HG03460 (cell line): ENCODE results near the gene TAS2R38.
A peak's percentile ranks its signal among the peaks of the same experiment; 100 is the strongest.

ENCODE experiments used
- ATAC-seq: cut with Tn5 transposase; IDR thresholded peaks from one replicate; pipeline ENCODE4 v1.9.1; 2021; ENCODE audit not compliant: unreplicated experiment

TAS2R38 gene

GRCh38 chr7:141976524-141977245, 3.1 kb upstream of the TAS2R38 start:
- no peak for ATAC-seq

DNA sequence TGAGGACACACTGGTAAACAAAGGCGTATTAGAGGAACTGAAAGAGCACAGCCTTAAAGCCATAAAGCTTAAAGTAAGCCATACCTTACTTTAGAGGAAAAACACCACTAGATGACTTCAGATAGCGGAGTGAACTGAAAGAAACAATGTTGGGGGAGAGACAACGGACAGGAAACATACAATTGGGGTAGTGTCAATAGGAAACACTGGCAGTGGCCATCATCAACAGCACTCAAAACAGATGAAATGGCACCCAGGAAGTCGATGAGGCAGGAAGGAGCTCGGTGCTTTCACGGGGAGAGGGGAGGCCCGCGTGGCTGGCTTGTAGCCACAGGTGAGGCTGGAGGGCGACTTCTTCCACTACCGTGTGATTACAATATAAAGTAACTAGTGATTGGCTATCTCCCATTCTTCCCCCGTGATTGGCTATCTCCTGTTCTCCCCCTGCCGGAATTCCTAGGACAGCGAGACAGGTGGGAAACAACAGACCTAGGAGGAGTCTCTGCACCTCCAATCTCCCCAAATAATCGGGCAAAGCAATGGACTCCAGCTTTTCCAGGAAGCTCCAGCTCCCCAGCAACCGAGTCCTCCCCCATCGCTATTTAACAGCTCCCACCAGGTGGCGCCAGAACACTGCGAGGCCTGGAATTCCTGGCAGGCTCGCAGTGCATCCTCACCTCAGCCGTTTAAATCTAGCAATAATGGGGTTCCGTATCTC, 2.4 kb upstream of the TAS2R38 start:
- ATAC-seq, result peak; percentile 77

- no peak for ATAC-seq
These were observed 1.3 kb upstream of the TAS2R38 start for GRCh38 chr7:141974831-141975230.

DNA sequence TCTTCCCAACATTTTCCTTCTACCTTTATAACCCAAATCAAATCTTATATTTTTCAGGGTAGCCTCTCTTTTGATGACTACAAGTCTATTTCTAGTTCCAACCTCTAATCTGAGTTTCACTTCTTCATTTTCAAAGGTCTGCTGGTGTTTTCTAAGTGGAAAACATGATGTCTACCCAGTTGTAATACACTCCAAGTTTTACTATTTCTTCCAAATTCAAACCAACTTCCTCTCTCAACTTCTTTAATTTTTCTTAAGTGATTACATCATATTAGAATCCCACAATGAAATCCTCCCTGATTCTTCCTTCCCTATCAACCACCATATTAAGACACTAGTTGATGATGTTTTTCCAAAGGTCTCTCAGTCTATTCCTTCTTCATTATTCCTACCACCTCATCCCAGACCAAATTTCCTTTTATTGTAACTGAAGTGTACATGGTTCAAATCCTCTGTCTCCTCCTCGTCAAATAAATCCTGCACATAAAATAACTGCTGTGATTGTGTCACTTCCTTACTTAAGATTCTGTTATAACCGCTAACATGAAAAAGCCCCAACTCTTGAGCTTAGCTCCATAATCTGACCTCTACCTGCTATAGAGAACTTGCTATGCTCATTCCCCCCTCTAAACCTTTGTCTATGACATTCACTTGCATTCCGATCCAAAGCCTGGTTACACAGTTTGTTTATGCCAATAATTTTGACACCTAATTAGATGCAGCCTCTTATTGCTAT, 12.7 kb downstream of the TAS2R38 start:
- peak; percentile 80 for ATAC-seq

DNA sequence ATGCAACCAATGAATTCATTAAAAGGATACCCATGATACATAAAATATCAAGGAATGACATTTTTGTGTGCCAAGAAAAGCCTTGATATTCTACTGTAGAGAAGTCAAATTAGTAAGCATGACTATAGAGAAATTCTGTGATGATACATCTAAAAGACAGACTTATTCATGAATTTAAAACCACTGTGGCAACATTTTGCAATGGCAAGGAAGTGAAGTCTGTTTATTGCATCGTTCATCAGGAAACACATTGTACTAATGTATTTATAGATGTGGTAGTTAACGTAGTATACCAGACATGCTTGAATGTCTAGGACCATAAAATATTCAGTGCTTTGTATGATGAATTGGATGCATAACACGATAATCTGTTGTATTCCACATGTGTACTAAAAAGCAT, 17.5 kb downstream of the TAS2R38 start:
- ATAC-seq, result no peak

DNA sequence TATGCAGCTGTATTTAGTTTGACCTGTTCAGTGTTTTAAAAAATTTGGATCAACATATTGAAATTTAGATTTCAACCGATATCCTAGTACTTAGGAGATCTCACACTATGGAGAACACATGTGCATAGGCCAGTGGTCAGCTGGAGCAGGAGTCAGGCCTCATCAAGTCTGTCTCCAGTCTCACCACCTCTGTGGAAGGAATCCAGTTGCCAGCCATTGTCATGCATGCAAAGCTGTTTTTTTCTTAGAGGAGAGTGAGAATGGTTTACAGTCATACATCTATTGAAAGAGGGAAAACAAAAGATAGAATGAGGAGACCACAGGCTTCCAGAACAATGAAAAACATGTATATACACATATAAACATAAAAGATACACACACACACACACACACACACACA, 19.2 kb downstream of the TAS2R38 start:
- ATAC-seq, result no peak

DNA sequence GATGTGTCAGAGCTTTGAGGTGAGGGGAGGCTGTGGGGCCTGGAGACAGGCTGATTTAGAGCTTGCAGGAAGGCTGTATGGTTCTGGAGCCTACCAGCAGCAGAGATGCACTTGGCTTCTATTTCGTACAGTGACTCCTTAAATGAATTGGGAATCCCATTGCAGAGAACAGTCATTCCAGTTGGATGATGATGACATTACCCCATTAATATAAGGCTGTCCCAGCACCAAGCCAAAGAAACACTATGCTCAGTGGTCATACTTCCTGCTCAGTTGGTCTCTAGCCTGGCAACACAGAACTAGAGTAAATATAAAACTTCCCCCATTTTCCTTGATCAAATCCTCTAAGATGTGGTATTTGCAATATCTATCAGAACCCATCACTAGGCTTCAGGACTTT, 21.1 kb downstream of the TAS2R38 start:
- no peak for ATAC-seq

DNA sequence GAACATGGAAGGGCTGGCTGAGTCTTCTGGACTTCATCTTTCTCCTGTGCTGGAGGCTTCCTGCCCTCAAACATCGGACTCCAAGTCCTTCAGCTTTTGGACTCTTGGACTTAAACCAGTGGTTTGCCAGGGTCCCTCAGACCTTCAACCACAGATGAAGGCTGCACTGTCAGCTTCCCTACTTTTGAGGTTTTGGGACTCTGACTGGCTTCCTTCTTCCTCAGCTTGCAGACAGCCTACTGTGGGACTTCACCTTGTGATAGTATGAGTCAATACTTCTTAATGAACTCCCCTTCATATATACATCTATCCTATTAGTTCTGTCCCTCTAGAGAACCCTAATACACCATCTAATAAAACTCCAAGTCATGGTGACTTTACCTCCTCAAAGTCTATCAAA, 22.8 kb downstream of the TAS2R38 start:
- ATAC-seq, result no peak

DNA sequence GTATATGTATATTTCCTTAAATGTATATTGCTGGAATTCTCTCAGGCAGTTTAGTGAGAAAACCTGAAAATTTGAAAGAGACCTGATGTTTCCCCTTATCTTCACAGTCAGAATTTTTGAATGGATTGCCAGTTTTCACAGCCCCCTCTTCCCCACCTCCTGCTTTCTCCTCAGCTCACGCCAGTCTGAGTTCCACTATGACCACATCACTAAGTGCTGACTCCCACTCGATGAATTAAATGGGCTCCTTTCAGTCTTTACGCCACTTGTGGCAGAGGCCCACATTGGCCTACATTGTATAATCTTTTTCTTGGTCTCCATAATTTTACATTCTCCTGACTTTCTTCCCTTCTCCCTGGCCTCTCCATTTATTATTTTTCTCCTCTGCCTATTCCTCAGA, 23.7 kb downstream of the TAS2R38 start:
- ATAC-seq, result no peak

GRCh38 chr7:141949451-141949850, 24.1 kb downstream of the TAS2R38 start:
- no peak for ATAC-seq

- no peak for ATAC-seq
These were observed 24.6 kb downstream of the TAS2R38 start for GRCh38 chr7:141949021-141949420.

DNA sequence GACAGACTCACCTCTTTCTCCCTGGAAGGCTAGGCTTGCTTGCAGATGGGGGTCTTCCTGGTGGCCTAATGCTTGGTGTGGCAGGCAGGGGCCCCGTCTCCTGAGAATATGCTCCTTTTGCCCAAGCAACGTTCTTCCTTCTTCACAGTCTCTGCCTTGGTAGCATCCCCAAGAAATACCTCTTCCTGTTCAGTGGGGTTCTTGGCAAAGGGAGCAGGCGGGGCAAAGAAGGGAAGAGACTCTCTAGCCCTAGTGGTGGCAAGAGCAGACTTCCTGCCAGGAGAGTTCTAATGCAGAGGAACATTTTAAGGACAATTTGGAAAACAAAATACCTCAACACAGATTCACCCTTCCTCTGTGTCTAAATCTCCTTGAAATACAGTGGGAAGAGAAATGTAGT, 26.8 kb downstream of the TAS2R38 start, which contains the start of gene CLEC5A:
CLEC5A (minus strand) TSS at position 179 of the 400 bp plus-strand sequence. CDS start 682 bp downstream, outside the sequence.
- ATAC-seq, result no peak

GRCh38 chr7:141945356-141945755, 28.2 kb downstream of the TAS2R38 start:
- no peak for ATAC-seq

DNA sequence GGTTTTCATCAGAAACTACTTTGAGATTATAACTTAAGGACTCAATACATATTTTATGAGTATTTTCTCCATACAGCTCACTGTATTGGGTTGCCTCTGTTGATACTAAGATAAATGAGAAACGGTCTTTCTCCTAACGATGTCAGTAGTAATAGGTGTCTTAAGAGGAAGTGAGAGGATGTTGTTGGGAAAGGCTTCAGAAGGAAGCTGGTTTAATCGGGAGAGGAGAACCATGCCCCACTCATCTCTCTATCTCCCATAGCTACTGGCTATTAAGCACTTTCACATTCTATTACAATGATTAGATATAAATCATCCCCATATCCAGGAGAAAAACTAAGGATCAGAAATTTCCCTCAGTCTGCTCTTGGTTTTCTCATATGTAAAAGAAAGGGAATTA, 28.8 kb downstream of the TAS2R38 start:
- no peak for ATAC-seq

- ATAC-seq, result no peak
These were observed 29.7 kb downstream of the TAS2R38 start for GRCh38 chr7:141943846-141944245.

- no peak for ATAC-seq
These were observed 32.5 kb downstream of the TAS2R38 start for GRCh38 chr7:141941075-141941474.

- no peak for ATAC-seq
These were observed 43.4 kb downstream of the TAS2R38 start for GRCh38 chr7:141930211-141930610.

DNA sequence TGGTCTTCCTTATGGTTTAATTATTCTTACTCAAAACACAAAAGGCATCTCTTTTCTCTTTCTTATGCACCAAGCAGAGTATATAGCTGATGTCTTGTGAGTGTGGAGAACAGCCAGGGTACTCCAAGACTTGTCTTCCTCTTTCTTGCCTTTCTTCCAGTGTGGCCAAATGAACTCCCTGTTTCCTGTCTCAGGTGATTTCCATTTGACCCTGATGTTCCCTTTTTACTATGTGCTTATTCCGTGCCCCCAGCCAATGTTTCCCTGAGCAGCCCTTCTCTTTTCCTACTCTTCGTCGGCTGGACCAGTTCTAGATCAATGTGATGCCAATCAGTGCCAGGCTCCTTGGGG, 44.8 kb downstream of the TAS2R38 start:
- no peak for ATAC-seq

DNA sequence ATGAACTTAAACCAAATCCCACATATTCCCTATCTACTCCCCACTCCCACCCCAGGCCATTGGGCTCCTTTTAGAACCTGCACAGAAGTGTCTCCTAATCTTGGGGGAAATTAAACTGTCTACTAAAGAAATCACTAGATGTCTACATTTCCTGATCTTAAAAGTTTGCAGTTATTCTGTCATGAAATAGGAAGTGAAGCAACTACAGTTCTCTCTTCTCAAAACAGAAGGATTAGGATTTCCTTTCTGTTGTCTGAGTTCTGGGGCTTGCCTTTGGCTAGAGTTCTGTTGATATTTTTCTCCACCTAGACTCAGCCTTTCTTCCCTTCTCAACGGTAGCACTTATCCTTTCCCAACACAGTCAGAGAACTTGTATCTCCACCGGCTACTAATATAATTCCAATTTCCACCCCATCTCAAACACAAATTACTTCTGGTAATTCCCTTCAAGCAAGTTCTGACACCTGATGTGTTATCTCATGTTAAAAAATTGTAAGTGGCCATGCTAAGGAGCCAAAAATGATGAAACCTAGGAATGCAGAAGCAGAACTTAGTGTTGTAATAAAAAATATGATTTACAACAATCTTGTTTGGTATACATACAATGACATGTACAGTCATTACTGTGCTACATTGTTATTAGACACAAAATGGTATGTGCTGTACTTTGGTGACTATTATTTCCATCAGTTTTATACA, 45.3 kb downstream of the TAS2R38 start:
- no peak for ATAC-seq
